ENCODE data around the gene NUP210L.
"Not testable (repeated sequence)": the region's sequence is repeated elsewhere in the genome, so short reads cannot be mapped to it uniquely, and the experiment has no call there.

The NUP210L gene

GRCh38 chr1:154170547-154171222 is 15.8 kb upstream of the NUP210L start:
- DNase-seq (ENCODE audit: low spot score): peak; percentile 76

DNA sequence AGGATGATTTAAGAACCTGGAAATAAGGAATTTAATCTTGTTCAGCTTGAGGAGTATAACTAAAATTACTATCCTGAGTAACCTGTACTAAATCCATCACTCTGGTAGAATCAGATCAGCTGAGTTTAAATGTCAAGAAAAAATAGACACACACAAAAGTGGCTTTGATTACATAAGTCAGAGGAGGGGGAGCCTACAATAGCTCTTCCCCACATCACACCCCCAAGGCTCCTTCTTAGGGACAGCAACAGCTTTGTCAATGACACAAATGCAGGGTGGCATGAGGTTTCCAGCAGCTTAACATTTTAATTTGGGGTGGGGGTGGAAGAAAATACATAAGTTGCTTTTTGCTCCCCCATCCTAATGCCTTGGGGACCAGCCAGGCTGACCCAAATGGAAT is 12.6 kb upstream of the NUP210L start:
- no peak for DNase-seq (ENCODE audit: low spot score)

DNA sequence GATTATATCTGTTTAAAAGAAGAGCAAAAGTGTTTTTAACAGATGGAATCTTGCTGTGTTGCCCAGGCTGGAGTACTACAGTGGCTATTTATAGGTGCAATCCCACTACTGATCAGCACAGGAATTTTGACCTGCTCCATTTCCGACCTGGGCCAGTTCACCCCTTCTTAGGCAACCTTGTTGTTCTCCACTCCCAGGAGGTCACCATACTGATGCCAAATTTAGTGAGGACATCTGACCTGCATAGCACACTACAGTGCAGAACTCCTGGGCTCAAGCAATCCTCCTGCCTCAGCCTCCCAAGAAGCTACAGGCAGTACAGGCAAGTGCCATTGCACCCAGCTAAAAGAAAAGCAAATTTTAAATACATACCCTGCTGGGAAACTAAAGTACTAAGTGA is 11.3 kb upstream of the NUP210L start:
- no peak for DNase-seq (ENCODE audit: low spot score)

GRCh38 chr1:154159554-154159953 is 4.7 kb upstream of the NUP210L start:
- no peak for DNase-seq (ENCODE audit: low spot score)

GRCh38 chr1:154158307-154159125 is 3.6 kb upstream of the NUP210L start:
- DNase-seq (ENCODE audit: low spot score): no peak

- peak; percentile 84 for DNase-seq (ENCODE audit: low spot score)
These were observed 2.8 kb upstream of the NUP210L start for GRCh38 chr1:154157520-154158306.

GRCh38 chr1:154155251-154155650 is 378 bp upstream of the NUP210L start:
- DNase-seq (ENCODE audit: low spot score): peak; percentile 62

DNA sequence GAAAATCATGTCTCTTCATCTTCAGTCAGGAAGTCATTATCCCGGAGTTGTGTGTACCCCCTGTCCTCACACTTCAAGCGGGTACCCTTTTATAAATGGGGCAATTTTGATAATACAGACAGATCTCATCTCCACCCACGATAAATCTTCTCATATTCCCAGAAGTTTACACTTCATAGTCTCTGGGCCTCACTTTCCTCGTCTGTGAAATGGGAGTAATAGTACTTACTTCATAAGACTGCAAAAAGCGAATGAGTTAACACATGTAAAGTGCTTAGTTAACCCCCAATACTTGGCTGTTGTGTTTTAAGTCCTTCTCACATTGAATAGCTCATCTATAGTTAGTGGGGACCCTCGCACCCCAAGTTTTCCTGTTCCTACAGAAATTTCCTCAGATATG is 820 bp downstream of the NUP210L start:
- DNase-seq (ENCODE audit: low spot score): no peak

DNA sequence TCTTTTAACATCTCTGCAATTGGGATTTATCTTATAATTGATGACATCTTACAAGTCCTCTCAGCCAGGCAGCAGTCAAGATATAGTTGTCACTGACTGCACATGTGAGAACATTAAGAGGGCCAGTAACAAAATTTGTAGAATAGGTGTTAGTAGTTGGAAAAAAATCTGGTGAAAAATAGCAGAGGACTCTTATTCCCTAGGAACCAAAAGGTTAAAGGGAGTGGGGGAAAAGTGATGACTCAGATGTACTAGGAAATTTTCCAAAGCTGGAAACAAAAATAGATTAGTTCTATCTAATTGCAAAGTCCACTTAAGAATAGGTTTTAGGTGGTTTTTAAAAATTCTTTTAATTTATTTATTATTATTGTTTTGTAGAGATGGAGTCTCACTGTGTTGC is 3.6 kb downstream of the NUP210L start:
- no peak for DNase-seq (ENCODE audit: low spot score)

DNA sequence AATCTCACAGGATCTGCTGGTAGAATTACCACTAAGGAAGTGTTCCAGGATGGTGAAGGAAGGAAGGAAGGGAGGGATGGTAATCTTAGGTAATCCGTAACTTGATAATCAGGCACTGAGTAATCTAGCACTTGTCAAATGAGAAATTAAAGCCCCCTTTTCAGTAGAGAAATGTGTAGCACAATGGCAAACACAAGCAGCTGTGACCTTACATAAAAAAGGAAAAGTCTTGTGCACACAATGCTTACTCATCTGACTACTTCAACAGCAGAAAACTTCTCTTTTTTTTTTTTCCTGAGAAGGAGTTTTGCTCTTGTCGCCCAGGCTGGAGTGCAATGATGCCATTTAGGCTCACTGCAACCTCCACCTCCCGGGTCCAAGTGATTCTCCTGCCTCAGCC is 6.1 kb downstream of the NUP210L start:
- no peak for DNase-seq (ENCODE audit: low spot score)

GRCh38 chr1:154147505-154147904 is 7.4 kb downstream of the NUP210L start:
- not testable (repeated sequence) for DNase-seq (ENCODE audit: low spot score)

DNA sequence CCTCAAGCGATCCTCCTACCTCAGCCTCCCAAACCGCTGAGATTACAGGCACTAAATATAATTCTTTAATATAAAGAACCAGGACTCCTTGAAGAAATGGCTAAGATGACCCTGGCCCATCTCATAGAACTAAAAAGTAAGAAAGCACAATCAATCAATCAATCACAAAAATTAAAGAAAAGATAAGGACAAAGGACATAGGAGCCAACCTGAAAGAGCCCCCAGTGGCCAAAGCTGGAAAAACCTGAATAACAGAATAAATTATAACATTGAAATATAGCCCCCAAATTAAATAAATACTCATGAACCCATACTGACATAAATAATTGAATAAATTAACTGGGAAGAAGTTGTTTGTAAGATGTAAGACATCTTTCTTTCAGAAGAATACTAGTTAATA is 8.9 kb downstream of the NUP210L start:
- DNase-seq (ENCODE audit: low spot score): no peak

- no peak for DNase-seq (ENCODE audit: low spot score)
These were observed 12.5 kb downstream of the NUP210L start for GRCh38 chr1:154142358-154142757.

DNA sequence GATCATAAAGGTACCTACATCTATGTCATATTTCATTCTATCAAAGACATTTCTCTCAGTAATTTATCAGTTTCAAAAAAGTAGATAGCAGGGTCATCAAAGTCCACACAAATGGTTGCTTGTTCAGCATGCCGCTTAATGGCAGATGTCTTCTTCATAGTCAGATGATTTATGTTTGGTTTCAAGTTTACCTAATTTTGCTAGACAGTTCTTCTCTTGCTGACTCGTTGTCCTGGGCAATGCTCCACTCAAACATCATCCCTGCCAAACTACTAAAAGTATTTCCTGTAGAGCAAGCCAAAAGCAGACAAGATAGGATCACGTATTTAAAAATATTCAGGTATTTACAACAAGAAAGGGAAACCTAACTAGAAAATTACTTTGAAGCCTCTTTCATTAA is 13.6 kb downstream of the NUP210L start:
- no peak for DNase-seq (ENCODE audit: low spot score)

- DNase-seq (ENCODE audit: low spot score): no peak
These were observed 17.0 kb downstream of the NUP210L start for GRCh38 chr1:154137888-154138287.

DNA sequence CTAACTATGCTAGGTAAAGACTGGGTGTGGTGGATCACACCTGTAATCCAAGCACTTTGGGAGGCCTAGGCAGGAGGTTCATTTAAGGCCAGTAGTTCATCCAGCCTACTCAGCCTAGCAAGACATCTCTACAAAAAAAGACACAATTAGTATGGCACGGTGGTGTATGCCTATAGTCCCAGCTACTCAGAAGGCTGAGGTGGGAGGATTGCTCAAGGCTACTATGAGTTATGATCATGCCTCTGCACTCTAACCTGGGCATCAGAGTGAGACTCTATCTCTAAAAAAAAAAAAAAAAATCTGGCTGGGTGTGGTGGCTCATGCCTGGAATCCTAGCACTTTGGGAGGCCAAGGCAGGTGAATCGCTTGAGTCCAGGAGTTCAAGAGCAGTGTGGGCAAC is 21.6 kb downstream of the NUP210L start:
- no peak for DNase-seq (ENCODE audit: low spot score)

GRCh38 chr1:154129391-154129970 is 25.4 kb downstream of the NUP210L start:
- no peak for DNase-seq (ENCODE audit: low spot score)

- DNase-seq (ENCODE audit: low spot score): not testable (repeated sequence)
These were observed 31.7 kb downstream of the NUP210L start for GRCh38 chr1:154123205-154123604.

GRCh38 chr1:154117642-154118041 is 37.2 kb downstream of the NUP210L start:
- DNase-seq (ENCODE audit: low spot score): no peak

DNA sequence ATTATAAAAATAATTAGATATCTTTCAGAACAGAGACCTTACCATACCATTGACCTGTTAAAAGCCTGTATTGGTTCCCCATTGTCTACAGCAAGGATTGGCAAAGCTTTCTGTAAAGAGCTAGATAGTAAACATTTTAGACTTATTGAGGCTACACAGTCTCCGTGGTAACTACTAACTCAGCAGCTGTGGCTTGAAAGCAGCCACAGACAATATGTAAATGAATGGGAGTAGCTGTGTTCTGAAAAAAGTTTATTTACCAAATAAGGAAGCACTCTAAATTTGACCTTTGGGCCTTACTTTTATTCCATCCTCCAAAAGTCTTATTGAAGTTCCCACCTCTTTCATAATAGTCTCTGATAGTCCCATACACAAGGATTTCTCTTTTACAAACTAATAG is 39.7 kb downstream of the NUP210L start:
- DNase-seq (ENCODE audit: low spot score): no peak

DNA sequence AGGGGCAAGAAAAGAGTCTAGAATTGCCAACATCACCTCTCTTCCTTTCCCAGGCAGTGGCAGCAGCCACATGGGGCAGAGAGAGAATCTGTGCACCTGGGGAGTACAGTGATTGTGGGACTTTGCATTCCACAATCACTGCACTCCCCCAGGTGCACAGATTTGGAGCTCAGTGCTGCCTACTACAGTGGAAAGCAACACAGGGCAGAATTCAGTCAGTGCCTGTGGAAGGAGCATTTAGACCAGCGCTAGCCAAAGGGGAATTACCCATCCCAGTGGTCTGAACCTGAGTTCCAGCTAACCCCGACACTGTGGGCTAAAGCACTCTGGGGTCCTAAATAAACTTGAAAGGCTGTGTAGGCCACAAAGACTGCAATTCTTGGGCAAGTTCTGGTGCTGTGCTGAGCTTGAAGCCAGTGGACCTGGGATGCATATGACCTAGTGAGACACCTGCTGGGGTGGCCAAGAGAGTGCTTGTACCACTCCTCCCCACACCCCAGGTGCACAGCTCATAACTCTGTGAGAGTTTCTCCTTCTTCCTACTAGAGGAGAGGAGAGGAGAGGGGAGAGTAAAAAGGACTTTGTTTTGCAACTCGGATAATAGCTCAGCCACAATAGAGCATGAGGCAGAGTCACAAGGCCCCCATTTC is 50.3 kb downstream of the NUP210L start:
- no peak for DNase-seq (ENCODE audit: low spot score)

GRCh38 chr1:154100141-154100540 is 54.7 kb downstream of the NUP210L start:
- not testable (repeated sequence) for DNase-seq (ENCODE audit: low spot score)

All from hematopoietic multipotent progenitor cell treated with erythropoietin and hydrocortisone succinate and interleukin-3 and kit ligand, for 17 days (in vitro differentiated cells).